Cardiac fibroblast (primary cell): ENCODE data around the gene CXADR.

Source experiments
- DNase-seq, 2 donors: peaks; one replicate each; pipeline versions ENCODE4 v3.0.0 to v3.0.0-alpha.2; 2010; ENCODE audit warnings: low read depth in 2 of 2
- H3K4me3 ChIP-seq, 2 donors: replicated peaks in 1 of 2; 1 replicate in 1 of 2; 2 replicates in 1 of 2; pipeline ENCODE4 v1.5.1; 2011; ENCODE audit warnings: low read depth in 2 of 2, low read length in 2 of 2, mild to moderate bottlenecking in 2 of 2, moderate library complexity in 1 of 2
- CTCF ChIP-seq: IDR thresholded peaks from one replicate; pipeline ENCODE4 v1.5.1; 2011; ENCODE audit warnings: low read depth, mild to moderate bottlenecking, low read length, inconsistent platforms

Gene CXADR

GRCh38 chr21:17576080-17576835 is 63.4 kb downstream of the CXADR start:
- peak in 1 of 2 donors; percentile 7 for DNase-seq
- TF ChIP-seq CTCF: no peak
- no peak overlapping the region for H3K4me3 ChIP-seq

GRCh38 chr21:17577701-17578100 is 64.9 kb downstream of the CXADR start:
- DNase-seq: no peak
- TF ChIP-seq CTCF: no peak
- no peak overlapping the region for H3K4me3 ChIP-seq

- no peak for DNase-seq
- no peak for TF ChIP-seq CTCF
Measured at GRCh38 chr21:17578162-17578561, 65.3 kb downstream of the CXADR start.

GRCh38 chr21:17578876-17579275 is 66.0 kb downstream of the CXADR start:
- H3K4me3 ChIP-seq: no peak overlapping the region
- DNase-seq: no peak
- TF ChIP-seq CTCF: no peak

More at GRCh38 chr21:17578162-17578561, 65.3 kb downstream of the CXADR start:
- no peak overlapping the region for H3K4me3 ChIP-seq

- TF ChIP-seq CTCF: no peak
- DNase-seq: no peak
- H3K4me3 ChIP-seq: no peak overlapping the region
Measured at GRCh38 chr21:17580319-17580718, 67.5 kb downstream of the CXADR start.

GRCh38 chr21:17583898-17584297 is 71.1 kb downstream of the CXADR start:
- DNase-seq: no peak
- H3K4me3 ChIP-seq: no peak overlapping the region
- no peak for TF ChIP-seq CTCF
